Loucy (cell line): ENCODE results near the gene TSPAN33.

Source experiments
- H2AFZ ChIP-seq: fragments of 200-600 bp; sonication (generic); 2 replicates; pipeline ENCODE4 v1.6.0; 2016; ENCODE audit warnings: antibody characterized with exemption, mild to moderate bottlenecking, low read length, moderate library complexity
- H3F3A ChIP-seq: fragments of 200-600 bp; 2 replicates; pipeline ENCODE4 v1.6.0; 2016; ENCODE audit warnings: antibody characterized with exemption, low read depth, mild to moderate bottlenecking
- H3K27me3 ChIP-seq: fragments of 200-600 bp; sonication (generic); 2 replicates; pipeline ENCODE4 v1.6.1; 2014; ENCODE audit warnings: low read length, mild to moderate bottlenecking; ENCODE audit not compliant: insufficient read depth, poor library complexity, severe bottlenecking
- H3K36me3 ChIP-seq: fragments of 200-600 bp; sonication (generic); 2 replicates; pipeline ENCODE4 v1.6.1; 2016; ENCODE audit warnings: low read length; ENCODE audit not compliant: insufficient read depth
- H3K4me1 ChIP-seq: fragments of 200-600 bp; sonication (generic); 2 replicates; pipeline ENCODE4 v1.5.1; 2014; ENCODE audit warnings: low read length, mild to moderate bottlenecking; ENCODE audit not compliant: insufficient read depth, poor library complexity, severe bottlenecking
- H3K4me2 ChIP-seq: fragments of 200-600 bp; sonication (generic); 2 replicates; pipeline ENCODE4 v1.6.0; 2014; ENCODE audit warnings: antibody characterized with exemption, low read length, low read depth, mild to moderate bottlenecking; ENCODE audit not compliant: poor library complexity, severe bottlenecking
- H3K4me3 ChIP-seq: fragments of 200-600 bp; sonication (generic); 2 replicates; pipeline ENCODE4 v1.5.1; 2014; ENCODE audit warnings: low read length, mild to moderate bottlenecking, mixed read lengths; ENCODE audit not compliant: poor library complexity, severe bottlenecking
- H3K79me2 ChIP-seq: fragments of 200-600 bp; sonication (generic); 2 replicates; pipeline ENCODE4 v1.6.1; 2014; ENCODE audit warnings: low read length; ENCODE audit not compliant: insufficient read depth
- H3K9ac ChIP-seq: fragments of 200-600 bp; sonication (generic); 2 replicates; pipeline ENCODE4 v1.6.0; 2014; ENCODE audit warnings: mild to moderate bottlenecking, low read depth, low read length, moderate library complexity; ENCODE audit not compliant: poor library complexity, severe bottlenecking
- H3K9me2 ChIP-seq: fragments of 200-600 bp; sonication (generic); replicated peaks from 2 replicates; pipeline ENCODE4 v1.6.1; 2016; ENCODE audit warnings: low read depth, low read length, mixed read lengths
- H3K9me3 ChIP-seq: fragments of 200-600 bp; sonication (generic); 2 replicates; pipeline ENCODE4 v1.6.1; 2014; ENCODE audit warnings: mild to moderate bottlenecking, antibody characterized with exemption, low read length, low read depth; ENCODE audit not compliant: insufficient read depth
- H4K20me1 ChIP-seq: fragments of 200-600 bp; sonication (generic); 2 replicates; pipeline ENCODE4 v1.6.0; 2014; ENCODE audit warnings: antibody characterized with exemption, low read length, mild to moderate bottlenecking; ENCODE audit not compliant: insufficient read depth, poor library complexity, severe bottlenecking
- CTCF ChIP-seq: fragments of 200-600 bp; sonication (generic); conservative IDR thresholded peaks from 2 replicates; pipeline ENCODE4 v1.5.1; 2014; ENCODE audit warnings: mild to moderate bottlenecking, antibody characterized with exemption, low read length
- EZH2phosphoT487 ChIP-seq: fragments of 200-600 bp; IDR thresholded peaks from 2 replicates; pipeline ENCODE4 v1.6.1; 2018; ENCODE audit warnings: antibody characterized with exemption, mild to moderate bottlenecking, moderate library complexity, borderline replicate concordance

Gene TSPAN33

GRCh38 chr7:129144834-129145668, 544 bp downstream of the TSPAN33 start:
- Histone ChIP-seq H3K4me1 (peaks cover 15% of the 10 kb centered on the region), H3K36me3 (no peaks in the 10 kb centered on the region), H3K4me2 (peak overlapping the region; percentile 78), H3F3A (no peaks in the 10 kb centered on the region), H3K9ac (peak overlapping the region; percentile 55), H4K20me1 (no peaks in the 10 kb centered on the region), H3K27me3 (no peaks in the 10 kb centered on the region), H2AFZ (peak overlapping the region; percentile 90), H3K9me3 (no peaks in the 10 kb centered on the region), H3K79me2 (no peaks in the 10 kb centered on the region), H3K4me3 (peak overlapping the region; percentile 73), H3K9me2 (no peaks in the 10 kb centered on the region)
- TF ChIP-seq CTCF (peak; percentile 62), EZH2phosphoT487 (no peak)

- no peak overlapping the region for H3K4me3 ChIP-seq
- no peaks in the 10 kb centered on the region for H3K9me3 ChIP-seq
- peak overlapping the region; percentile 78 for H3K4me2 ChIP-seq
- H3K4me1 ChIP-seq: peaks cover 15% of the 10 kb centered on the region
- TF ChIP-seq EZH2phosphoT487 (no peak), CTCF (no peak)
- H3K27me3 ChIP-seq: no peaks in the 10 kb centered on the region
- H3F3A ChIP-seq: no peaks in the 10 kb centered on the region
- no peak overlapping the region; the same call in 1 of the 2 replicates for H2AFZ ChIP-seq
- H3K9me2 ChIP-seq: no peaks in the 10 kb centered on the region
- H3K36me3 ChIP-seq: no peaks in the 10 kb centered on the region
- no peaks in the 10 kb centered on the region for H4K20me1 ChIP-seq
- no peak overlapping the region for H3K9ac ChIP-seq
- H3K79me2 ChIP-seq: no peaks in the 10 kb centered on the region
These were observed 1.9 kb downstream of the TSPAN33 start for GRCh38 chr7:129146237-129146979.

GRCh38 chr7:129147731-129148130, 3.2 kb downstream of the TSPAN33 start:
- Histone ChIP-seq H3K4me3 (no peak overlapping the region), H3K9me3 (no peaks in the 10 kb centered on the region), H3K9me2 (no peaks in the 10 kb centered on the region), H3K36me3 (no peaks in the 10 kb centered on the region), H3K79me2 (no peaks in the 10 kb centered on the region), H3K4me1 (peaks cover 15% of the 10 kb centered on the region), H3F3A (no peaks in the 10 kb centered on the region), H4K20me1 (no peaks in the 10 kb centered on the region), H3K4me2 (no peak overlapping the region), H3K27me3 (no peaks in the 10 kb centered on the region), H3K9ac (no peak overlapping the region), H2AFZ (no peak overlapping the region)
- no peak for TF ChIP-seq CTCF
- no peak for TF ChIP-seq EZH2phosphoT487
